HFF-Myc (cell line): ENCODE data around the gene B4GALT2.

Source experiments
- DNase-seq: peaks from one replicate; pipeline ENCODE4 v3.0.0-alpha.2; 2011; ENCODE audit warnings: low read depth; ENCODE audit errors: extremely low read depth
- H3K4me3 ChIP-seq: replicated peaks from 2 replicates; pipeline ENCODE4 v1.5.1; 2011; ENCODE audit warnings: low read depth, mild to moderate bottlenecking, control low read depth, low read length
- TF ChIP-seq, protein P1 (sequence below): IDR thresholded peaks from 2 replicates; pipeline ENCODE4 v1.5.1; 2012; ENCODE audit warnings: mild to moderate bottlenecking, low read depth, low read length, control low read depth; ENCODE audit errors: missing control alignments

B4GALT2 gene

GRCh38 chr1:43995984-43996732 lies 17.1 kb downstream of the B4GALT2 start:
- TF ChIP-seq, protein P1, sequence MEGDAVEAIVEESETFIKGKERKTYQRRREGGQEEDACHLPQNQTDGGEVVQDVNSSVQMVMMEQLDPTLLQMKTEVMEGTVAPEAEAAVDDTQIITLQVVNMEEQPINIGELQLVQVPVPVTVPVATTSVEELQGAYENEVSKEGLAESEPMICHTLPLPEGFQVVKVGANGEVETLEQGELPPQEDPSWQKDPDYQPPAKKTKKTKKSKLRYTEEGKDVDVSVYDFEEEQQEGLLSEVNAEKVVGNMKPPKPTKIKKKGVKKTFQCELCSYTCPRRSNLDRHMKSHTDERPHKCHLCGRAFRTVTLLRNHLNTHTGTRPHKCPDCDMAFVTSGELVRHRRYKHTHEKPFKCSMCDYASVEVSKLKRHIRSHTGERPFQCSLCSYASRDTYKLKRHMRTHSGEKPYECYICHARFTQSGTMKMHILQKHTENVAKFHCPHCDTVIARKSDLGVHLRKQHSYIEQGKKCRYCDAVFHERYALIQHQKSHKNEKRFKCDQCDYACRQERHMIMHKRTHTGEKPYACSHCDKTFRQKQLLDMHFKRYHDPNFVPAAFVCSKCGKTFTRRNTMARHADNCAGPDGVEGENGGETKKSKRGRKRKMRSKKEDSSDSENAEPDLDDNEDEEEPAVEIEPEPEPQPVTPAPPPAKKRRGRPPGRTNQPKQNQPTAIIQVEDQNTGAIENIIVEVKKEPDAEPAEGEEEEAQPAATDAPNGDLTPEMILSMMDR: no peak
- no peak for DNase-seq
- H3K4me3 ChIP-seq: no peak overlapping the region

DNA sequence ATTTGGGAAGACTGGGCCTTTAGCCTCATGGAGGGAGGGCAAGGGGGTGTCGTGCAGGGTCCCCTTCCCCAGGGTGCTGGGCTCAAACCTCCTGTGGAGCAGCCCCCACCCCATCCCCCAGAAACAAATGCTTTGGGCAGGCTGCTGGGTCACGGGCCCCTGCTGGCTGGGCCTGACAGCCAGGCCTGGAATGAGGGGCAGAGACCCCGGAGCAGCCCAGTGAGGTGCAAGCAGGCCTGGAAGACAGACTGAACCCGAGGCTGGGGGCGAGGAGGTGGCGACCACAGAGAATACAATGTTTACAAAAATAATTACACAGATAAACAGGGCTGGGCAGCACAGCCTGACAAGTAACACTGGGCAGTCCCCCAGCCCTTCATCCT lies 17.7 kb downstream of the B4GALT2 start:
- DNase-seq: no peak
- TF ChIP-seq, protein P1: no peak
- no peak overlapping the region for H3K4me3 ChIP-seq

GRCh38 chr1:43997295-43997999 lies 18.4 kb downstream of the B4GALT2 start:
- H3K4me3 ChIP-seq: no peak overlapping the region
- TF ChIP-seq, protein P1: no peak
- DNase-seq: no peak

- no peak for DNase-seq
- TF ChIP-seq, protein P1: no peak
- no peak overlapping the region for H3K4me3 ChIP-seq
Measured at GRCh38 chr1:43998000-43998378, 19.0 kb downstream of the B4GALT2 start.

DNA sequence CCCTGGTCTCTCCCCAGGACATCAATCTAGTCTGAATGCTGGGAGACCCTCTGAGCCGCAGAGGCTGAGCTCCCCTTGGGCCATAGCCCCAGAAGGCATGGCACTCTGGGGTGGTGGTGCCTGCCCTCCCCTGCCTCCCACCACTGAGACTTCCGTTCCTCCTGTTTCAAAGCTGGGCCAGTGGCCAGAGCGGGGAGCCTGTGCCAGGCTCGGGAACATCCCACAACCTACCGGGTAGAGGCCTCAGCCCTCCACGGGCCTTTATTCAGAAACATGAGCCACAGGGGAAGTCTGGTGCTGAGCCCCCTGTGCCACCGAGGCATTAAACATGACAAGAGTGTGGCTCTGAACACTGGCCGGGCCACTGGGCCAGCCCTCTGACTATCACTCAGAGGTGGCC lies 20.4 kb downstream of the B4GALT2 start:
- H3K4me3 ChIP-seq: no peak overlapping the region
- TF ChIP-seq, protein P1: no peak
- no peak for DNase-seq

GRCh38 chr1:44000122-44000665 lies 21.2 kb downstream of the B4GALT2 start:
- DNase-seq: no peak
- no peak overlapping the region for H3K4me3 ChIP-seq
- TF ChIP-seq, protein P1: no peak
